Measurements from ENCODE around the gene SAFB.
"Not testable (repeated sequence)": the region's sequence is repeated elsewhere in the genome, so short reads cannot be mapped to it uniquely, and the experiment has no call there.

Gene SAFB

DNA sequence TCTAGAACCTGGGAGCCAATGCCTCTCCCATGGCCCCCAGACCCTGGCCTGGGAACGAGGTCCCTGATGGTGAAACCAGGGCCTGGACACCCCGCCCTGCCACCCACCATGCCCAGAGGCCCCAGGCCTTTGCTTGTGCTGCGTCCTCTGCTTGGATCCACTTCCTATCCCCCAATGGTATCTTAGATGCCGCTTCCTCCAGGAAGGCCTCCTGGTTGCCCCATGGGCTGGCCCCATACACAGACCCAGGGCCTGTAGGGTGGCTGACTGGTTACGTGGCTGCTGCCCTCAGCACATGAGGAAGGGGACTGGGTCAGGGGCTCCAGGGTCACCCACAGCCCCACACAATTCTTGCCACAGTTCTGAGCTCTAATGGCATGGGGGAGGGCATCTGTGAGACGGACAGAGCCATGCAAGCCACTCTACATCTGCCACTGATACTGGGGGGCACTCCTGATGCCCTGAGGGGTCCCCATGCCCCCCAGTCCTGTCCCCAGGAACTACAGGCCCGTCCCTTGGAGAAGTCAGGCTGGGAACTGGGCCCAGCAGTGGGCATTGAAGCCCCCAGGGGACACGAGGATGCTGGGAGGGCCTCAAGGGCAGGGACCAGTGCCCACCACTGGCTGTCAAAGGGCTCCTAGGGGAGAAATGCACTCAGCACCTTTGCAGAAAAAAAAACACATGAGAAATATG, 72.2 kb downstream of the SAFB start:
- TF ChIP-seq ZNF274 (IDR thresholded peaks at IDR 0.05; ENCODE audit: low read depth, low read length), result no peak
- H3K4me3 ChIP-seq (ENCODE audit: low read length), result no peak overlapping the region

GRCh38 chr19:5695649-5696195, 72.8 kb downstream of the SAFB start:
- H3K4me3 ChIP-seq (ENCODE audit: low read length), result no peak overlapping the region
- TF ChIP-seq ZNF274 (IDR thresholded peaks at IDR 0.05; ENCODE audit: low read depth, low read length), result no peak

DNA sequence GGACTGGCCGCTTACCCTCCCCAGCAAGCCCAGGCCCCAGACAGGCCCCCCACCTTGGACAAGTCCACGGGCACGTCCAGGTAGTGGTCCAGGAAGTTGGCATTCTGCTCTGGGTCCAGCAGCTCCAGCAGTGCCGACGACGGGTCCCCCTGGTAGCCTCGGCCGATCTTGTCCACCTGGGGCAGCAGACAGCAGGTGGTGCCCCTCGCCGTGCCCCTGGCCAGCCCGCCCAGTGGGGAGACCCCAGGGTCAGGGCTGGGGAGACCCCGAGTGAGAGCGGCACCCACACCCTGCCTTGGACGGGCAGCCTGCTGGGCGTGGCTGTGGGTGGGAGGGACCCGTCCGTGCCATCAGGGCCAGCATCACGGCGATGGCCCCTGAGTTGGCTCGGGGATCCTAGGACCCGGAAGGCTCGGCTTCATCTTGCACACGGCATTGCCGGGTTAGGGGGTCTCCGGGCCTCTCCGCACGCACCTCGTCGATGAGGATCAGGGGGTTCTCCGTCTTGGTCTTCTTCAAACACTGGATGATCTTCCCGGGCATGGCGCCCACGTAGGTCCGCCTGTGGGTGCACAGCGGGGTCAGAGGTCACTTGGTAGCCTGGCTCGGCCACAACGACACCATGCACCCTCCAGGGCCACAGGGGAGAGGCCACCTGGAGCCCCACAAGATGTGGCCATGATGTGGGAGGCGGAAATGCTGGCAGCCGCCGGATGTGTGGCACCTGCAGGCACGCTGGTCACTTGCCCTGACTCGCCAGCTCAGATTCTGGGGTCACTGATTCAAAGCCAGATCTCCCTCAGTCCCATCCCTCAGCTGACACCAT, 73.5 kb downstream of the SAFB start:
- no peak for TF ChIP-seq ZNF274 (IDR thresholded peaks at IDR 0.05; ENCODE audit: low read depth, low read length)
- no peak overlapping the region for H3K4me3 ChIP-seq (ENCODE audit: low read length)

DNA sequence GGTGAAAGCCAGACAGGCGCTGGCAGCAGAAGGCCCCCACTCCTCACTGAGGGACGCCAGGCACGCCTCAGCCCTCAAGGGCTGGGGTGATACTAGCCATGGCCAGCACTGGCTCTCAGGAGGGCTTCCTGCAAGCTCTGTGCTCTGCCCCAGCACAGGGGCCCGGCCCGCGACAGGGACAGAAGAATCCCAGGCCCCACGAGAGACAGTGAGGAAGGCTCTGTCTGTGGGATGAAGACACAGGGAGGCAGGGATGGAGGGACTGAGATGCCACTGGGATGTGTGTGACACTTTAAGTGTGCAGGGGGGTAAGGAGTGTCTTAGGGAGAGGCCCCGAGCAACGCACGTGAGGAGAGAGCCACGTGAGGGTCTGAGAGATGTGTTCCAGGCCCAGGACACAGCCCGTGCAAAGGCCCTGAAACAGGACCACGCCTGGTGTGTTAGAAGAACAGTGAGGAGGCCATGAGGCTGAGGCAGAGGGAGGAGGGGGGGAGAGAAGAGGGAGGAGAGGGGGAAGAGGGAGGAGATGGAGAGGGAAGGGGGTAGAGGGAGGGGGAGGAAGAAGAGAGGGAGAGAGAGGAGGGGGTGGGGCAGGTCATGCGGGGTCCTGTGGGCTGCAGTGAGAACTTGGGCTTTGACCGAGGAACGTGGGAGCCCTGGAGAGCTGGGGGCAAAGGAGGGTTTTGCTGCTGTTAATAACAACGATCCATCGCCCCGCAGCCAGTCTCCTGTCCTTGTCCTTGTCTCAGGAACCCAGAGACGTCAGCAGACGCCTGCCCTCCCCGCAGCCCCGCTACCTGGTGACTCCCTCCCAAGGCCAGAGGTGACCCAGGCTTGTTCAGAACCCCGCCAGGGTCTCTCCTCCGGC, 74.4 kb downstream of the SAFB start:
- no peak for TF ChIP-seq ZNF274 (IDR thresholded peaks at IDR 0.05; ENCODE audit: low read depth, low read length)
- no peak overlapping the region for H3K4me3 ChIP-seq (ENCODE audit: low read length)

DNA sequence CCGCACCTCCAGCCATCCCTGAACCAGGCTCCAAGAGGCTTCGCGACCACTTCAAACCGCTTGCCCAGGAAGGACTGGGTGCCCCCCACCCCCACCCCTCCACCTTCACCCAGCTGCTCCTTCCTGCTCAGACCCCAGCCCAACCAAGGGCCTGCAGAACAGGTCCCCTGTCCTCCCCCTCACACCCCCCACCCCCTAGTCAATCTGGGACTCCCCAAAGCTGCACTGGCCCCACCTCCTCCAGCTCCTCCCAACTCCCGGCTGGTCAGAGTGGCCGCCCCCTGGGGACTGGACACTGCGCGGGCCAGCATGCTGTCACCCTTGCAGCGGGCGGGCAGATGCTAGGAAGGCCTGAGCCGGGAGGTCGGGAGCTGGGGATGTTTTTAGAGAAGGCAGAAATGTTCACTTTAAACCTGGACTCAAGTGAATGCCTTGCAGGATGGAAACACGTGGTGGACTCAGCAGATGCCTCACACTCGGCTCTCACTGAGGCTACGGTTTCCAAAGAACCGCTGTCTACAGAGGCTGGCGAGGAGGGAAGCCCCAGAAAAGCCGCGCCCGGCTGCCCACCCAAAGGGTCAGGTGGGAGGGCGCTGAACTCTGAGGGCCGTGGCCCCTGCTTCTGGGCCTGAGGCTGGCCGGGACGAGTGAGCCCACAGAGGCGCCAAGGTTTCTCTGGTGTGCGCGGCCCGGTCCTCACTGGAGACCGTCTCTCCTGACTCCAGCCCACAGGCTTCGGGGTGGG, 75.2 kb downstream of the SAFB start:
- TF ChIP-seq ZNF274 (IDR thresholded peaks at IDR 0.05; ENCODE audit: low read depth, low read length), result no peak

GRCh38 chr19:5698635-5699422, 75.9 kb downstream of the SAFB start:
- H3K4me3 ChIP-seq (ENCODE audit: low read length), result no peak overlapping the region
- no peak for TF ChIP-seq ZNF274 (IDR thresholded peaks at IDR 0.05; ENCODE audit: low read depth, low read length)

More for the DNA sequence above, 75.2 kb downstream of the SAFB start:
- H3K4me3 ChIP-seq (ENCODE audit: low read length), result no peak overlapping the region

- TF ChIP-seq ZNF274 (IDR thresholded peaks at IDR 0.05; ENCODE audit: low read depth, low read length), result no peak
- no peak overlapping the region for H3K4me3 ChIP-seq (ENCODE audit: low read length)
These were observed 77.7 kb downstream of the SAFB start for GRCh38 chr19:5700455-5701092.

DNA sequence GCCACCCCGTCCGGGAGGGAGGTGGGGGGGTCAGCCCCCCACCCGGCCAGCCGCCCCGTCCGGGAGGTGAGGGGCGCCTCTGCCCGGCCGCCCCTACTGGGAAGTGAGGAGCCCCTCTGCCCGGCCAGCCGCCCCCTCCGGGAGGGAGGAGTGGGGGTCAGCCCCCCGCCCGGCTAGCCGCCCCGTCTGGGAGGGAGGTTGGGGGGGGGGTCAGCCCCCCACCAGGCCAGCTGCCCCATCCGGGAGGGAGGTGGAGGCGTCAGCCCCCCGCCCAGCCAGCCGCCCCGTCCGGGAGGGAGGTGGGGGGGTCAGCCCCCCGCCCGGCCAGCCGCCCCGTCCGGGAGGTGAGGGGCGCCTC, 79.1 kb downstream of the SAFB start:
- not testable (repeated sequence) for H3K4me3 ChIP-seq (ENCODE audit: low read length)

DNA sequence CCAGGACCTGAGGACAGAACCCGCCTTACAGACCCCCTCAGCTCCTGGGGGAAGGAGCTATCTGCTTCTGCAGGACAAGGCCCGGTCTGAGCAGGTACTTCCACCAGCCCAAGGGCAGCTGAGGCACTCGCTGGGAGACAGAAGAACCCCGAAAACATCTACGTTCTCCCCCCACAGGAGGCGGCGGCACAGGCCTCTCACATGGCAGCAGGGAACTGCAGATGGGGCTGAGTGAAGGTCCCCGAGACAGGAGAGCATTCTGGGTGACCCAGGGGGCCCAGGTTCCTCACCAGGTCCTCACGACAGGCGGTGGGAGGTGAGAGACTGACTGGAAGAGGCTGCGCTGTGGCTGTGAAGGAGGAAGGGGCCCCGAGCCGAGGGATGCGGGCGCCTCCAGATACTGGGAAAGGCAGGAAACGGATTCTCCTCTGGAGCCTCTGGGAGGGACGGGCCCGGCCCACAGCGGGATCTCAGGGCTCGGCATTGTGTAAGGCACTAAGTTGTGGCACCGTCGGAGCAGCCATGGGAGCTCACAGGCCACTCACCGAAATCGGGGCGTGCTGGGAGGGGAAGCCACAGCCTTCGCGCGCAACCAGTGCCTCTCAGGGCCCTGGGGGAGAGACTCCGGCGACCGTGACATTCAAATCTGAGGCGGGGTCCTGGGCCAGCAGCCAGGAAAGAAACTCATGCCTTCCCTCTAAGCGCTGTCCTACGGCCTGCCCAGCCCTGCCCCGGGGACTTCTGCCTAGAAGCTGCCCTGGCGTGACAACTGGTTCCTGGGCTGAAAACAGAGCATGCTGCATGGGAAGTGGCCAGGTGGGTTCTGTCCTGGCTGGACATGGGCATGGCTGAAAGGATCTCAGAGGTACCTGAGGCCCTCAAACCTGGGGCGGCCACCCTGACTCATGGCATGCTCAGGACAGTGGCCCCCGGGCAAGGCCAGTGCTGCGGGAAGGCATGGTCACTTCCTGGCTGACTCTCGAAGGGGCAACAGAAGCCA, 81.2 kb downstream of the SAFB start:
- no peak for TF ChIP-seq ZNF274 (IDR thresholded peaks at IDR 0.05; ENCODE audit: low read depth, low read length)
- no peak overlapping the region for H3K4me3 ChIP-seq (ENCODE audit: low read length)

DNA sequence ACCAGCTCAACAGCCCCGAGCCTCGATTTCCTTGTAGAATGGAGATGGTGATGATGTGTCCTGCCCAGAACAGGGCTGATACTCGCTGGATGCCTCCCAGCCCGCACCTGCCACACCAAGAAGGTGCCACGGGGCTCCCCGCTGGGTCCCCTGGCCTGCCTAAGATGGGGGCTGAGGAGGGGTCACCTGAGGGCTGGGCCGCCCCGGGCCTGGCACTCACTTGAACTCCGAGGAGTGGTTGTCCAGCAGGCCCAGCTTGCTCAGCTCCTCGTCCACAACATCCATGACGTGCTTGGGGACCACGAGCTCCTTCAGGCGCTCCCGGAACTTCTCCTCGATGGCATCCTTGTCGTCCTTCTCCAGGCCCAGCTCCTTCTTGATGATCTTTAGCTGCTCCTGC, 82.7 kb downstream of the SAFB start:
- H3K4me3 ChIP-seq (ENCODE audit: low read length), result no peak overlapping the region
- TF ChIP-seq ZNF274 (IDR thresholded peaks at IDR 0.05; ENCODE audit: low read depth, low read length), result no peak

GRCh38 chr19:5706876-5707573, 84.1 kb downstream of the SAFB start:
- no peak for TF ChIP-seq ZNF274 (IDR thresholded peaks at IDR 0.05; ENCODE audit: low read depth, low read length)

More at GRCh38 chr19:5706876-5707573, 84.1 kb downstream of the SAFB start:
- no peak overlapping the region for H3K4me3 ChIP-seq (ENCODE audit: low read length)

Measured in GM08714 (cell line).